H1 (cell line): ENCODE data around the gene PFKM. TPM values are rescaled to one million over a fixed set of nuclear protein-coding genes. Genes with fewer than 3 reads are reported as not detected.

ENCODE experiments used
- polyA plus RNA-seq, 7 experiments: library from polyadenylated mRNA; depleted of rRNA in 3 of 7; stranded (reverse) in 5 of 7; unstranded in 2 of 7; fragments of >200 nt in 5 of 7; fragments of 200-250 nt in 2 of 7; gene quantifications; 1 replicate in 5 of 7; 2 replicates in 1 of 7; 4 replicates in 1 of 7; pipeline versions ENCODE4 v1.2.1 to v1.2.3, GENCODE V29; 2011 to 2013; ENCODE audit warnings: missing spikeins in 2 of 7, mixed read lengths in 2 of 7
- total RNA-seq: library from RNA; stranded (reverse); fragmentation: NEBNext Ultra II Directional; extraction: Animal tissue kit (Norgen Biotek cat#: 25700); gene quantifications from 2 replicates; pipeline ENCODE4 v1.2.1, GENCODE V29; 2021
- TF ChIP-seq, protein P1 (sequence below), 3 experiments: IDR thresholded peaks; 1 replicate in 2 of 3; 2 replicates in 1 of 3; pipeline versions ENCODE4 v1.5.1 to v1.6.1; 2011; ENCODE audit warnings: low read length in 3 of 3, mild to moderate bottlenecking in 3 of 3, inconsistent platforms in 2 of 3, low read depth in 1 of 3, moderate library complexity in 1 of 3; ENCODE audit not compliant: insufficient read depth in 1 of 3; ENCODE audit errors: control extremely low read depth in 1 of 3

PFKM gene
- total and polyA plus RNA-seq, 2 of the 8 experiments (the other 6 are each of a cell fraction or from before 2014, with no cell fraction given) = 62.6 to 106 TPM

- TF ChIP-seq, protein P1, sequence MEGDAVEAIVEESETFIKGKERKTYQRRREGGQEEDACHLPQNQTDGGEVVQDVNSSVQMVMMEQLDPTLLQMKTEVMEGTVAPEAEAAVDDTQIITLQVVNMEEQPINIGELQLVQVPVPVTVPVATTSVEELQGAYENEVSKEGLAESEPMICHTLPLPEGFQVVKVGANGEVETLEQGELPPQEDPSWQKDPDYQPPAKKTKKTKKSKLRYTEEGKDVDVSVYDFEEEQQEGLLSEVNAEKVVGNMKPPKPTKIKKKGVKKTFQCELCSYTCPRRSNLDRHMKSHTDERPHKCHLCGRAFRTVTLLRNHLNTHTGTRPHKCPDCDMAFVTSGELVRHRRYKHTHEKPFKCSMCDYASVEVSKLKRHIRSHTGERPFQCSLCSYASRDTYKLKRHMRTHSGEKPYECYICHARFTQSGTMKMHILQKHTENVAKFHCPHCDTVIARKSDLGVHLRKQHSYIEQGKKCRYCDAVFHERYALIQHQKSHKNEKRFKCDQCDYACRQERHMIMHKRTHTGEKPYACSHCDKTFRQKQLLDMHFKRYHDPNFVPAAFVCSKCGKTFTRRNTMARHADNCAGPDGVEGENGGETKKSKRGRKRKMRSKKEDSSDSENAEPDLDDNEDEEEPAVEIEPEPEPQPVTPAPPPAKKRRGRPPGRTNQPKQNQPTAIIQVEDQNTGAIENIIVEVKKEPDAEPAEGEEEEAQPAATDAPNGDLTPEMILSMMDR (IDR thresholded peaks at IDR 0.05; ENCODE audit: control extremely low read depth in 1 of 3, insufficient read depth in 1 of 3, low read depth in 1 of 3, low read length in 3 of 3) = no peak
Observed at GRCh38 chr12:48180857-48181495, 61.8 kb downstream of the PFKM start (continued).
